Nephron progenitor cell (in vitro differentiated cells): Measurements from ENCODE around the gene IL13RA2.

Source experiments
- DNase-seq: peaks from one replicate; pipeline ENCODE4 v3.0.0; 2021
- H3K27ac Mint-ChIP-seq: 2 replicates; pipeline ENCODE4 v1.8.0; 2021; ENCODE audit warnings: mild to moderate bottlenecking, moderate library complexity, mixed read lengths
- H3K27me3 Mint-ChIP-seq: 2 replicates; pipeline ENCODE4 v1.8.0; 2021; ENCODE audit warnings: mild to moderate bottlenecking, low read depth, mixed read lengths; ENCODE audit not compliant: poor library complexity
- H3K36me3 Mint-ChIP-seq: 2 replicates; pipeline ENCODE4 v1.8.0; 2021; ENCODE audit warnings: low read depth, mixed read lengths
- H3K4me1 Mint-ChIP-seq: 2 replicates; pipeline ENCODE4 v1.8.0; 2021; ENCODE audit warnings: mixed read lengths
- H3K4me3 Mint-ChIP-seq: 2 replicates; pipeline ENCODE4 v1.8.0; 2021; ENCODE audit warnings: mild to moderate bottlenecking, moderate library complexity, mixed read lengths
- H3K9me3 Mint-ChIP-seq: 2 replicates; pipeline ENCODE4 v1.8.0; 2021; ENCODE audit warnings: mild to moderate bottlenecking, moderate library complexity, mixed read lengths
- CTCF ChIP-seq: fragments of 200-600 bp; sonication (generic); IDR thresholded peaks from 2 replicates; pipeline ENCODE4 v1.5.0; 2021; ENCODE audit warnings: antibody characterized with exemption

Gene IL13RA2

GRCh38 chrX:114962209-114962608 is 55.2 kb downstream of the IL13RA2 start:
- Mint-ChIP-seq H3K27ac (no peak overlapping the region), H3K9me3 (no peaks in the 10 kb centered on the region), H3K4me3 (no peak overlapping the region), H3K4me1 (no peaks in the 10 kb centered on the region), H3K27me3 (no peaks in the 10 kb centered on the region), H3K36me3 (no peaks in the 10 kb centered on the region)
- DNase-seq, result no peak
- TF ChIP-seq CTCF, result no peak

DNA sequence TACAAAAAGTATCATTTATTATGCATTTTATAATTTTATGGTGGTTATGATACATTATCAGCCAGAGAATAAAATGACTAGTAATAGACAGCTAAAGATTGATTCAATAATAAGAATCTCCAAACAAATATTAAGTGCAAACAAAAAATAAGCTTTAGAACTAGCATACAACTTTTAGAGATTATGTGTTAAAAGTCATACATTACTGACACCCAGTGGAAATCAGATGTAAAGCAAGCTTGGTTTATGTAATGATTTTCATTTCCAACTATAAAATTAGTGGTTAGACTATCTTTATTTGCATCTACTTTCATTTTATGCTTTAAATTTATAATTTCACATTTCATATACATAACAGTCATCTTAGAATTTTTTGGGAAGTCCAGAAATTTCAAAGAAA is 57.7 kb downstream of the IL13RA2 start:
- H3K9me3 Mint-ChIP-seq, result no peaks in the 10 kb centered on the region
- H3K4me1 Mint-ChIP-seq, result no peaks in the 10 kb centered on the region
- H3K27ac Mint-ChIP-seq, result no peak overlapping the region
- no peak for DNase-seq
- H3K36me3 Mint-ChIP-seq, result no peaks in the 10 kb centered on the region
- peak; percentile 56 for TF ChIP-seq CTCF
- H3K27me3 Mint-ChIP-seq, result no peaks in the 10 kb centered on the region
- no peak overlapping the region for H3K4me3 Mint-ChIP-seq
